HEK293T (cell line): ENCODE data around the gene PACS2.

Experiments used
- CTCF ChIA-PET: fragments of 350-600 bp; formaldehyde crosslinking; extraction: SDS; loops from one replicate; lab custom pipeline; 2021; ENCODE audit warnings: antibody characterized with exemption, inconsistent platforms; lab: Yijun Ruan, JAX
- POLR2A ChIA-PET: fragments of 350-600 bp; formaldehyde crosslinking; extraction: SDS; loops from one replicate; lab custom pipeline; 2020; ENCODE audit warnings: antibody characterized with exemption, inconsistent platforms; lab: Yijun Ruan, JAX
- DNase-seq: peaks from one replicate; pipeline ENCODE4 v3.0.0; 2012; ENCODE audit warnings: mixed read lengths; ENCODE audit errors: extremely low spot score
- ARNT ChIP-seq: fragments of 450-650 bp; IDR thresholded peaks from 2 replicates; pipeline ENCODE4 v1.6.1; 2017; ENCODE audit warnings: mild to moderate bottlenecking
- BHLHE40 ChIP-seq: fragments of 450-650 bp; IDR thresholded peaks from 2 replicates; pipeline ENCODE4 v1.6.1; 2016; ENCODE audit warnings: mild to moderate bottlenecking, moderate library complexity, borderline replicate concordance
- CTBP1 ChIP-seq: fragments of 450-650 bp; IDR thresholded peaks from 2 replicates; pipeline ENCODE4 v1.6.1; 2016; ENCODE audit warnings: borderline replicate concordance
- ELF4 ChIP-seq: fragments of 450-650 bp; IDR thresholded peaks from 2 replicates; pipeline ENCODE4 v1.6.1; 2017; ENCODE audit warnings: antibody characterized with exemption
- FOXA1 ChIP-seq: fragments of 450-650 bp; IDR thresholded peaks from 2 replicates; pipeline ENCODE4 v1.6.1; 2016; ENCODE audit warnings: mild to moderate bottlenecking
- FOXK2 ChIP-seq: fragments of 450-650 bp; IDR thresholded peaks from 2 replicates; pipeline ENCODE4 v1.6.1; 2016; ENCODE audit warnings: mild to moderate bottlenecking
- FOXM1 ChIP-seq: fragments of 450-650 bp; IDR thresholded peaks from 2 replicates; pipeline ENCODE4 v1.6.1; 2017; ENCODE audit warnings: mild to moderate bottlenecking, borderline replicate concordance
- HDGF ChIP-seq: fragments of 450-650 bp; IDR thresholded peaks from 2 replicates; pipeline ENCODE4 v1.6.1; 2017; ENCODE audit warnings: antibody characterized with exemption, borderline replicate concordance
- L3MBTL2 ChIP-seq: fragments of 450-650 bp; conservative IDR thresholded peaks from 2 replicates; pipeline ENCODE4 v1.6.1; 2016; ENCODE audit warnings: mild to moderate bottlenecking
- LEF1 ChIP-seq: fragments of 450-650 bp; IDR thresholded peaks from 2 replicates; pipeline ENCODE4 v1.6.1; 2017; ENCODE audit warnings: mild to moderate bottlenecking, borderline replicate concordance
- NFRKB ChIP-seq: fragments of 450-650 bp; IDR thresholded peaks from 2 replicates; pipeline ENCODE4 v1.6.1; 2016; ENCODE audit warnings: mild to moderate bottlenecking, moderate library complexity
- PKNOX1 ChIP-seq: fragments of 450-650 bp; IDR thresholded peaks from 2 replicates; pipeline ENCODE4 v1.6.1; 2016
- SP1 ChIP-seq: fragments of 450-650 bp; IDR thresholded peaks from 2 replicates; pipeline ENCODE4 v1.6.1; 2017
- SUZ12 ChIP-seq: fragments of 450-650 bp; IDR thresholded peaks from 2 replicates; pipeline ENCODE4 v1.6.1; 2016; ENCODE audit warnings: mild to moderate bottlenecking
- TARDBP ChIP-seq: fragments of 450-650 bp; IDR thresholded peaks from 2 replicates; pipeline ENCODE4 v1.6.1; 2016
- ZNF384 ChIP-seq: fragments of 450-650 bp; IDR thresholded peaks from 2 replicates; pipeline ENCODE4 v1.6.1; 2016

Gene PACS2

GRCh38 chr14:105337433-105337832 is 22.9 kb downstream of the PACS2 start:
- no peak for TF ChIP-seq L3MBTL2
- TF ChIP-seq LEF1 = no peak
- TF ChIP-seq HDGF = no peak
- DNase-seq = no peak
- POLR2A ChIA-PET = no interaction called here
- CTCF ChIA-PET = no interaction called here

- no peak for DNase-seq
- ChIA-PET POLR2A (no interaction called here), CTCF (no interaction called here)
- TF ChIP-seq BHLHE40 = no peak
- TF ChIP-seq LEF1 = no peak
- no peak for TF ChIP-seq SP1
- no peak for TF ChIP-seq ELF4
- TF ChIP-seq CTBP1 = no peak
- no peak for TF ChIP-seq HDGF
Observed at GRCh38 chr14:105337966-105338741, 23.6 kb downstream of the PACS2 start.

GRCh38 chr14:105340821-105341733 is 26.5 kb downstream of the PACS2 start:
- no peak for DNase-seq
- CTCF ChIA-PET = interaction anchor here (1.0 kb wide), 1 partner anchor 50 kb away, joined by 3 read pairs; no protein-coding TSS in a partner anchor
- TF ChIP-seq TARDBP = no peak
- TF ChIP-seq FOXA1 = no peak
- TF ChIP-seq NFRKB = no peak
- no peak for TF ChIP-seq CTBP1
- TF ChIP-seq FOXM1 = no peak
- TF ChIP-seq ARNT = no peak
- no peak for TF ChIP-seq HDGF
- TF ChIP-seq ZNF384 = no peak
- TF ChIP-seq LEF1 = no peak
- no peak for TF ChIP-seq ELF4
- TF ChIP-seq SUZ12 = no peak
- TF ChIP-seq FOXK2 = no peak
- no peak for TF ChIP-seq PKNOX1
- no peak for TF ChIP-seq SP1
- no peak for TF ChIP-seq BHLHE40
- TF ChIP-seq L3MBTL2 = no peak
- POLR2A ChIA-PET = no interaction called here

GRCh38 chr14:105343194-105343593 is 28.6 kb downstream of the PACS2 start:
- no peak for DNase-seq
- CTCF ChIA-PET = no interaction called here
- TF ChIP-seq PKNOX1 (no peak), ELF4 (no peak), SP1 (no peak), NFRKB (no peak), L3MBTL2 (no peak), HDGF (no peak), FOXM1 (no peak), FOXK2 (no peak), LEF1 (no peak), TARDBP (no peak), FOXA1 (no peak)
- POLR2A ChIA-PET = interaction anchor here (1.6 kb wide), 1 partner anchor 42 kb away, joined by 5 read pairs; the partner anchor contains the start of gene BRF1

- ChIA-PET POLR2A (no interaction called here), CTCF (no interaction called here)
- DNase-seq = no peak
- TF ChIP-seq NFRKB (no peak), TARDBP (no peak), HDGF (no peak), ELF4 (no peak), LEF1 (no peak), ARNT (no peak), CTBP1 (no peak), L3MBTL2 (no peak), FOXM1 (no peak), BHLHE40 (no peak), PKNOX1 (no peak), FOXK2 (no peak), FOXA1 (no peak), SUZ12 (no peak), ZNF384 (no peak), SP1 (no peak)
Observed at GRCh38 chr14:105346200-105346533, 31.6 kb downstream of the PACS2 start.
